ENCODE measurements around the gene C2orf69. TPM values are rescaled to one million over a fixed set of nuclear protein-coding genes. Genes with fewer than 3 reads are reported as not detected.

C2orf69 gene
- total and polyA plus RNA-seq, 2 donors (not counting 1 experiment from before 2014, with no cell fraction given): 10.3 to 13.2 TPM

- Histone ChIP-seq H3K27me3 (ENCODE audit: control insufficient read depth, insufficient read depth, low read length) (no peaks in the 10 kb centered on the region), H3K4me1 (ENCODE audit: control insufficient read depth, extremely low read depth, insufficient read depth, low read length) (no peaks in the 10 kb centered on the region), H3K36me3 (ENCODE audit: control insufficient read depth, insufficient read depth, low read length) (no peaks in the 10 kb centered on the region), H3K9me3 (ENCODE audit: control insufficient read depth, insufficient read depth, low read depth, low read length) (no peaks in the 10 kb centered on the region), H3K4me2 (ENCODE audit: extremely low read depth, insufficient read depth, low read length) (no peak overlapping the region), H3K79me2 (ENCODE audit: control insufficient read depth, insufficient read depth, low read length) (no peaks in the 10 kb centered on the region), H3K9ac (ENCODE audit: insufficient read depth, low read length) (no peak overlapping the region), H2AFZ (ENCODE audit: low read length) (no peak overlapping the region), H3K27ac (ENCODE audit: insufficient read depth, low read length) (no peak overlapping the region), H3K4me3 (replicated peaks in 1 of 4; ENCODE audit: control extremely low read depth in 1 of 4, insufficient read depth in 1 of 4, low read depth in 3 of 4, low read length in 4 of 4) (no peak overlapping the region), H4K20me1 (ENCODE audit: control insufficient read depth, extremely low read depth, insufficient read depth, low read length) (no peaks in the 10 kb centered on the region)
- DNase-seq (ENCODE audit: low read depth in 2 of 2): no peak
- TF ChIP-seq EZH2 (IDR thresholded peaks at IDR 0.05; ENCODE audit: low read length, missing control alignments): no peak
- TF ChIP-seq, protein P1, sequence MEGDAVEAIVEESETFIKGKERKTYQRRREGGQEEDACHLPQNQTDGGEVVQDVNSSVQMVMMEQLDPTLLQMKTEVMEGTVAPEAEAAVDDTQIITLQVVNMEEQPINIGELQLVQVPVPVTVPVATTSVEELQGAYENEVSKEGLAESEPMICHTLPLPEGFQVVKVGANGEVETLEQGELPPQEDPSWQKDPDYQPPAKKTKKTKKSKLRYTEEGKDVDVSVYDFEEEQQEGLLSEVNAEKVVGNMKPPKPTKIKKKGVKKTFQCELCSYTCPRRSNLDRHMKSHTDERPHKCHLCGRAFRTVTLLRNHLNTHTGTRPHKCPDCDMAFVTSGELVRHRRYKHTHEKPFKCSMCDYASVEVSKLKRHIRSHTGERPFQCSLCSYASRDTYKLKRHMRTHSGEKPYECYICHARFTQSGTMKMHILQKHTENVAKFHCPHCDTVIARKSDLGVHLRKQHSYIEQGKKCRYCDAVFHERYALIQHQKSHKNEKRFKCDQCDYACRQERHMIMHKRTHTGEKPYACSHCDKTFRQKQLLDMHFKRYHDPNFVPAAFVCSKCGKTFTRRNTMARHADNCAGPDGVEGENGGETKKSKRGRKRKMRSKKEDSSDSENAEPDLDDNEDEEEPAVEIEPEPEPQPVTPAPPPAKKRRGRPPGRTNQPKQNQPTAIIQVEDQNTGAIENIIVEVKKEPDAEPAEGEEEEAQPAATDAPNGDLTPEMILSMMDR (conservative IDR thresholded peaks at IDR 0.05 in 1 of 2, IDR thresholded peaks at IDR 0.05 in 1 of 2; ENCODE audit: low read depth in 1 of 2, low read length in 2 of 2): no peak
Measured at GRCh38 chr2:199882667-199883066, 28.4 kb upstream of the C2orf69 start.

DNA sequence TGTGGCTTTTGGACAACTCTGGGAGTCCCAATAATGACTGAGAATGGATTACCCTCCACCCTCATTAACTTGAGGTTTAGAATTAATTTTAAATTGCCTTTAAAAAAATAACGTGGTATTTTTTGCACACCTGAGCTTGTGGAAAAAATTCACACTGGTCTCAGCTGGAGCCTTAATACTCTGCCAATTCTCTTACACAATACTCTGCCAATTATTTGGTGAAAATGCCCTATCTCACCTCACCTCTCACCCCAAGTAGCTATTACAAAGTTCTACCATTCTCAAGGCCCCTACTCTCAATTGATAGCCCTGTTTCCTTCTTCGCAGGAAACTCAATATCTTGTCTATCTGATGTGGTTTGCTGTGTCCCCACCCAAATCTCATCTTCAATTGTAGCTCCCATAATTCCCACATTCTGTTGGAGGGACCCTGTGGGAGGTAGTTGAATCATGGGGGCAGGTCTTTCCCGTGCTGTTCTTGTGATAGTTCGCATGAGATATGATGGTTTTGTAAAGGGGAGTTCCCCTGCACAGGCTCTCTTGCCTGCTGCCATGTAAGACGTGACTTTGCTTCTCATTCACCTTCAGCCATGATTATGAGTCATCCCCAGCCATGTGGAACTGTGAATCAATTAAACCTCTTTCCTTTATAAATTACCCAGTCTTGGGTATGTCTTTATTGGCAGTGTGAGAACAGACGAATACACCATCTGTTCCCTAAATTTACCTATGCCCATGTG lies 27.4 kb upstream of the C2orf69 start:
- TF ChIP-seq, protein P1 (conservative IDR thresholded peaks at IDR 0.05 in 1 of 2, IDR thresholded peaks at IDR 0.05 in 1 of 2; ENCODE audit: low read depth in 1 of 2, low read length in 2 of 2): no peak
- no peak for TF ChIP-seq EZH2 (IDR thresholded peaks at IDR 0.05; ENCODE audit: low read length, missing control alignments)
- H3K4me2 ChIP-seq (ENCODE audit: extremely low read depth, insufficient read depth, low read length): no peak overlapping the region
- H3K27me3 ChIP-seq (ENCODE audit: control insufficient read depth, insufficient read depth, low read length): no peaks in the 10 kb centered on the region
- H3K4me3 ChIP-seq (replicated peaks in 1 of 4; ENCODE audit: control extremely low read depth in 1 of 4, insufficient read depth in 1 of 4, low read depth in 3 of 4, low read length in 4 of 4): no peak overlapping the region
- no peaks in the 10 kb centered on the region for H3K79me2 ChIP-seq (ENCODE audit: control insufficient read depth, insufficient read depth, low read length)
- H3K9me3 ChIP-seq (ENCODE audit: control insufficient read depth, insufficient read depth, low read depth, low read length): no peaks in the 10 kb centered on the region
- no peak for DNase-seq (ENCODE audit: low read depth in 2 of 2)
- H4K20me1 ChIP-seq (ENCODE audit: control insufficient read depth, extremely low read depth, insufficient read depth, low read length): no peaks in the 10 kb centered on the region
- H2AFZ ChIP-seq (ENCODE audit: low read length): no peak overlapping the region
- H3K9ac ChIP-seq (ENCODE audit: insufficient read depth, low read length): no peak overlapping the region
- H3K36me3 ChIP-seq (ENCODE audit: control insufficient read depth, insufficient read depth, low read length): no peaks in the 10 kb centered on the region
- H3K27ac ChIP-seq (ENCODE audit: insufficient read depth, low read length): no peak overlapping the region
- no peaks in the 10 kb centered on the region for H3K4me1 ChIP-seq (ENCODE audit: control insufficient read depth, extremely low read depth, insufficient read depth, low read length)

- no peaks in the 10 kb centered on the region for H3K36me3 ChIP-seq (ENCODE audit: control insufficient read depth, insufficient read depth, low read length)
- H3K9me3 ChIP-seq (ENCODE audit: control insufficient read depth, insufficient read depth, low read depth, low read length): no peaks in the 10 kb centered on the region
- TF ChIP-seq, protein P1 (conservative IDR thresholded peaks at IDR 0.05 in 1 of 2, IDR thresholded peaks at IDR 0.05 in 1 of 2; ENCODE audit: low read depth in 1 of 2, low read length in 2 of 2): no peak
- TF ChIP-seq EZH2 (IDR thresholded peaks at IDR 0.05; ENCODE audit: low read length, missing control alignments): no peak
- no peak overlapping the region for H3K4me3 ChIP-seq (replicated peaks in 1 of 4; ENCODE audit: control extremely low read depth in 1 of 4, insufficient read depth in 1 of 4, low read depth in 3 of 4, low read length in 4 of 4)
- H2AFZ ChIP-seq (ENCODE audit: low read length): no peak overlapping the region
- H3K4me2 ChIP-seq (ENCODE audit: extremely low read depth, insufficient read depth, low read length): no peak overlapping the region
- H3K27ac ChIP-seq (ENCODE audit: insufficient read depth, low read length): no peak overlapping the region
- H3K9ac ChIP-seq (ENCODE audit: insufficient read depth, low read length): no peak overlapping the region
- H3K79me2 ChIP-seq (ENCODE audit: control insufficient read depth, insufficient read depth, low read length): no peaks in the 10 kb centered on the region
- H3K4me1 ChIP-seq (ENCODE audit: control insufficient read depth, extremely low read depth, insufficient read depth, low read length): no peaks in the 10 kb centered on the region
- DNase-seq (ENCODE audit: low read depth in 2 of 2): no peak
- H4K20me1 ChIP-seq (ENCODE audit: control insufficient read depth, extremely low read depth, insufficient read depth, low read length): no peaks in the 10 kb centered on the region
- no peaks in the 10 kb centered on the region for H3K27me3 ChIP-seq (ENCODE audit: control insufficient read depth, insufficient read depth, low read length)
Measured at GRCh38 chr2:199895406-199895805, 15.7 kb upstream of the C2orf69 start.
